ENCODE results near the gene GLCE.

Gene GLCE

GRCh38 chr15:69121198-69121828 is 39.1 kb upstream of the GLCE start:
- DNase-seq (ENCODE audit: insufficient read length, low spot score) (no peak), FAIRE-seq (no peak)
- no peak for TF ChIP-seq POLR2A (IDR thresholded peaks at IDR 0.05; ENCODE audit: low read depth, low read length)
- no peak for TF ChIP-seq POLR2AphosphoS5 (IDR thresholded peaks at IDR 0.05; ENCODE audit: low read depth, low read length)
- TF ChIP-seq SPI1 (IDR thresholded peaks at IDR 0.05; ENCODE audit: low read depth, low read length) = no peak
- TF ChIP-seq POU2F2 (IDR thresholded peaks at IDR 0.05; ENCODE audit: low read depth, low read length) = no peak
- no peak for TF ChIP-seq PAX5 (IDR thresholded peaks at IDR 0.05; ENCODE audit: insufficient read depth, low read length, severe bottlenecking)
- no peak for TF ChIP-seq TAF1 (IDR thresholded peaks at IDR 0.05; ENCODE audit: low read depth, low read length)

GRCh38 chr15:69125236-69125635 is 35.2 kb upstream of the GLCE start:
- FAIRE-seq (no peak), DNase-seq (ENCODE audit: insufficient read length, low spot score) (no peak)
- no peak for TF ChIP-seq POU2F2 (IDR thresholded peaks at IDR 0.05; ENCODE audit: low read depth, low read length)
- TF ChIP-seq PAX5 (IDR thresholded peaks at IDR 0.05; ENCODE audit: insufficient read depth, low read length, severe bottlenecking) = no peak
- no peak for TF ChIP-seq SPI1 (IDR thresholded peaks at IDR 0.05; ENCODE audit: low read depth, low read length)
- no peak for TF ChIP-seq POLR2AphosphoS5 (IDR thresholded peaks at IDR 0.05; ENCODE audit: low read depth, low read length)
- no peak for TF ChIP-seq TAF1 (IDR thresholded peaks at IDR 0.05; ENCODE audit: low read depth, low read length)
- TF ChIP-seq POLR2A (IDR thresholded peaks at IDR 0.05; ENCODE audit: low read depth, low read length) = no peak

GRCh38 chr15:69126054-69126469 is 34.4 kb upstream of the GLCE start:
- no peak for FAIRE-seq
- TF ChIP-seq POLR2AphosphoS5 (IDR thresholded peaks at IDR 0.05; ENCODE audit: low read depth, low read length) (no peak), POLR2A (IDR thresholded peaks at IDR 0.05; ENCODE audit: low read depth, low read length) (no peak), SPI1 (IDR thresholded peaks at IDR 0.05; ENCODE audit: low read depth, low read length) (no peak), PAX5 (IDR thresholded peaks at IDR 0.05; ENCODE audit: insufficient read depth, low read length, severe bottlenecking) (no peak), TAF1 (IDR thresholded peaks at IDR 0.05; ENCODE audit: low read depth, low read length) (no peak), POU2F2 (IDR thresholded peaks at IDR 0.05; ENCODE audit: low read depth, low read length) (no peak)
- no peak for DNase-seq (ENCODE audit: insufficient read length, low spot score)

- DNase-seq (ENCODE audit: insufficient read length, low spot score) (no peak), FAIRE-seq (no peak)
- TF ChIP-seq PAX5 (IDR thresholded peaks at IDR 0.05; ENCODE audit: insufficient read depth, low read length, severe bottlenecking) (no peak), TAF1 (IDR thresholded peaks at IDR 0.05; ENCODE audit: low read depth, low read length) (no peak), POLR2A (IDR thresholded peaks at IDR 0.05; ENCODE audit: low read depth, low read length) (no peak), POLR2AphosphoS5 (IDR thresholded peaks at IDR 0.05; ENCODE audit: low read depth, low read length) (no peak), POU2F2 (IDR thresholded peaks at IDR 0.05; ENCODE audit: low read depth, low read length) (no peak), SPI1 (IDR thresholded peaks at IDR 0.05; ENCODE audit: low read depth, low read length) (no peak)
These were observed 33.1 kb upstream of the GLCE start for GRCh38 chr15:69127306-69127705.

- TF ChIP-seq TAF1 (IDR thresholded peaks at IDR 0.05; ENCODE audit: low read depth, low read length) (no peak), POU2F2 (IDR thresholded peaks at IDR 0.05; ENCODE audit: low read depth, low read length) (no peak)
- FAIRE-seq (no peak), DNase-seq (ENCODE audit: insufficient read length, low spot score) (no peak)
These were observed 31.6 kb upstream of the GLCE start for GRCh38 chr15:69128667-69129311.

- DNase-seq (ENCODE audit: insufficient read length, low spot score) (no peak), FAIRE-seq (no peak)
- TF ChIP-seq POLR2A (IDR thresholded peaks at IDR 0.05; ENCODE audit: low read depth, low read length) (no peak), TAF1 (IDR thresholded peaks at IDR 0.05; ENCODE audit: low read depth, low read length) (no peak), POU2F2 (IDR thresholded peaks at IDR 0.05; ENCODE audit: low read depth, low read length) (no peak), POLR2AphosphoS5 (IDR thresholded peaks at IDR 0.05; ENCODE audit: low read depth, low read length) (no peak), SPI1 (IDR thresholded peaks at IDR 0.05; ENCODE audit: low read depth, low read length) (peak; percentile 37; the same call in 1 of the 2 replicates), PAX5 (IDR thresholded peaks at IDR 0.05; ENCODE audit: insufficient read depth, low read length, severe bottlenecking) (no peak)
These were observed 28.8 kb upstream of the GLCE start for GRCh38 chr15:69131362-69132220.

GRCh38 chr15:69132430-69132829 is 28.0 kb upstream of the GLCE start:
- DNase-seq (ENCODE audit: insufficient read length, low spot score) (no peak), FAIRE-seq (no peak)
- no peak for TF ChIP-seq POLR2A (IDR thresholded peaks at IDR 0.05; ENCODE audit: low read depth, low read length)
- no peak for TF ChIP-seq PAX5 (IDR thresholded peaks at IDR 0.05; ENCODE audit: insufficient read depth, low read length, severe bottlenecking)
- TF ChIP-seq POU2F2 (IDR thresholded peaks at IDR 0.05; ENCODE audit: low read depth, low read length) = no peak
- no peak for TF ChIP-seq TAF1 (IDR thresholded peaks at IDR 0.05; ENCODE audit: low read depth, low read length)
- TF ChIP-seq POLR2AphosphoS5 (IDR thresholded peaks at IDR 0.05; ENCODE audit: low read depth, low read length) = no peak
- no peak for TF ChIP-seq SPI1 (IDR thresholded peaks at IDR 0.05; ENCODE audit: low read depth, low read length)

GRCh38 chr15:69132977-69133861 is 27.2 kb upstream of the GLCE start:
- TF ChIP-seq POLR2A (IDR thresholded peaks at IDR 0.05; ENCODE audit: low read depth, low read length) = no peak
- no peak for TF ChIP-seq POU2F2 (IDR thresholded peaks at IDR 0.05; ENCODE audit: low read depth, low read length)
- no peak for TF ChIP-seq SPI1 (IDR thresholded peaks at IDR 0.05; ENCODE audit: low read depth, low read length)
- TF ChIP-seq POLR2AphosphoS5 (IDR thresholded peaks at IDR 0.05; ENCODE audit: low read depth, low read length) = no peak
- TF ChIP-seq PAX5 (IDR thresholded peaks at IDR 0.05; ENCODE audit: insufficient read depth, low read length, severe bottlenecking) = no peak
- no peak for TF ChIP-seq TAF1 (IDR thresholded peaks at IDR 0.05; ENCODE audit: low read depth, low read length)
- no peak for DNase-seq (ENCODE audit: insufficient read length, low spot score)
- no peak for FAIRE-seq
